Pancreas (tissue), 10 donors: ENCODE measurements around the gene PAQR9. TPM values are rescaled to one million over a fixed set of nuclear protein-coding genes. Genes with fewer than 3 reads are reported as not detected.
A peak's percentile ranks its signal among the peaks of the same experiment; 100 is the strongest.

Experiments
- ATAC-seq, 4 donors: fragments of 200-7000 bp; cut with Tn5 transposase; one replicate each; pipeline versions ENCODE4 v1.8.0 to v1.9.1; 2020; ENCODE audit warnings: mild to moderate bottlenecking in 4 of 4, moderate library complexity in 4 of 4
- DNase-seq, 6 donors: peaks; one replicate each; pipeline ENCODE4 v3.0.0-alpha.2; 2020
- FAIRE-seq: peaks from 2 replicates; lab custom pipeline; 2012; peaks lifted over from hg19 to GRCh38; lab: Jason Lieb, UNC
- H3K27ac ChIP-seq, 4 donors: fragments of 200-600 bp; sonication (generic); 1 replicate in 3 of 4; 2 replicates in 1 of 4; pipeline versions ENCODE4 v1.5.0 to v1.8.0; 2020
- H3K27me3 ChIP-seq, 4 donors: fragments of 200-600 bp; one replicate each; pipeline ENCODE4 v1.8.0; 2021
- H3K36me3 ChIP-seq, 3 donors: fragments of 200-600 bp; sonication (generic) in 1 of 3; one replicate each; pipeline versions ENCODE4 v1.5.0 to v1.8.0; 2020 to 2021
- H3K4me1 ChIP-seq, 3 donors: fragments of 200-600 bp; one replicate each; pipeline ENCODE4 v1.8.0; 2021
- H3K4me3 ChIP-seq, 4 donors: fragments of 200-600 bp; sonication (generic) in 2 of 4; one replicate each; pipeline versions ENCODE4 v1.5.0 to v1.8.0; 2020 to 2021
- H3K9me3 ChIP-seq, 4 donors: fragments of 200-600 bp; one replicate each; pipeline ENCODE4 v1.8.0; 2021
- CTCF ChIP-seq, 4 donors: fragments of 200-600 bp; sonication (generic) in 3 of 4; IDR thresholded peaks; one replicate each; pipeline versions ENCODE4 v1.5.0 to v1.8.0; 2021; ENCODE audit warnings: antibody characterized with exemption in 4 of 4
- WGBS, 2 donors: extraction: QIAGEN DNeasy Blood & Tissue Kit; methylation state at CpG; one replicate each; pipeline ENCODE4 v1.1.7; 2013; 5-methylcytosine and 5-hydroxymethylcytosine counted together
- intact Hi-C, 3 donors: fragments of 100-400 bp; cut with DNase I; formaldehyde crosslinking; loops; one replicate each; pipeline versions ENCODE4 v1.11.1 to v1.14.2; 2022
- polyA plus RNA-seq, 2 donors: library from polyadenylated mRNA; stranded (reverse); fragments of 200-250 nt; gene quantifications; one replicate each; pipeline ENCODE4 v1.2.3, GENCODE V29; 2013
- total RNA-seq, 6 donors: library from RNA; stranded (reverse); fragmentation: NEBNext Ultra II Directional in 4 of 6; extraction: Animal tissue kit (Norgen Biotek cat#: 25700) in 4 of 6; gene quantifications; one replicate each; pipeline versions ENCODE4 v1.2.1 to v1.2.4, GENCODE V29; 2021 to 2023
- donor health status: healthy with polysubstance abuse.
- donor health status: DM: no; HTN: no; CAD: no; lungs with moderate emphysema.
- donor health status: DM: no; HTN: no; CAD: no.
- donor health status: control.
- donor health status: control.
- donor health status: Bipolar disorder and iron deficiency.
- donor health status: DM: yes; HTN: yes; CAD: no.
- donor health status: DM: no; HTN: no; CAD: no.
- donor health status: DM: no; HTN: no; CAD: no.
- donor health status: DM: yes; HTN: yes; CAD: no.

The PAQR9 gene
- total and polyA plus RNA-seq, 8 donors, result 0.13 TPM; not detected in 7

- Histone ChIP-seq H3K36me3 (no peaks in the 10 kb centered on the region), H3K27ac (no peak overlapping the region), H3K4me3 (no peak overlapping the region), H3K4me1 (no peaks in the 10 kb centered on the region), H3K27me3 (no peaks in the 10 kb centered on the region), H3K9me3 (no peaks in the 10 kb centered on the region)
- intact Hi-C loops, result no loop called here
- peak; percentile 96 to 100 (median 99) for ATAC-seq
- WGBS, 2 donors, result 53 to 58% methylated on average over 8 of the region's 8 CpGs
- FAIRE-seq, result no peak
- no peak for TF ChIP-seq CTCF (IDR thresholded peaks at IDR 0.05)
- peak; percentile 61 to 77 (median 71) for DNase-seq
Measured at GRCh38 chr3:142976621-142977398, 13.3 kb upstream of the PAQR9 start.

DNA sequence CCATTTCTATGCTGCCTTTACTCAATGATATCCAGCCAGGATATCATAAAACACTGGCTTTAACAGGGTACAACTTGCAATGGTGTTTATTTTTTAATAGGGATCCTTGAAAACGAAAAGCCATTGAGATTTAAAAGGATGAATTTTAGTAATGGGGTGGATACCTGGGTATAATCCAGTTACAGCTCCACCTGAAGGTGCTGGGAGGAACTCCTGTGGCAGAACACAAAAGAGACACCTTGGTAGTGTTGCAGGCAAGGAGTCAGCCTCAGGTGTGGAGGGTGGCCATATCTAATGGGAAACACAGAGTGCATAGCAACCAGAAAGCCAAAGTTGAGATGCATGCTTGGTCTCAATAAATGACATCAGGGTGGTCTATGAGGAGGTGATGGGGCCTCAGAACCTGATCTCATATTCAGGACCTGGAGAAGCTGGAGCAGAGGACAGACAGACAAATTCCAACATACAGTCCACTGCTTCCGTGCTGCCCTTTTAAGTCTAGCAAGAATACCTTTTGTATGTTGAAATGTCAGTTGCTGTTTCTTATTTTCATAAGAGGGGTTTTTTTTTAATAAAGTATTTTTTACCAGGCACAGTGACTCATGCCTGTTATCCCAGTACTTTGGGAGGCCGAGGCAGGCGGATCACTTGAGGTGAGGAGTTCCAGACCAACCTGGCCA is 12.0 kb upstream of the PAQR9 start:
- no peak overlapping the region for H3K27ac ChIP-seq
- H3K4me1 ChIP-seq, result no peaks in the 10 kb centered on the region
- H3K9me3 ChIP-seq, result no peaks in the 10 kb centered on the region
- no peak for FAIRE-seq
- no peak for DNase-seq
- no peak for TF ChIP-seq CTCF (IDR thresholded peaks at IDR 0.05)
- no peak overlapping the region for H3K4me3 ChIP-seq
- peaks cover 0 to 2% (median 0%) of the 10 kb centered on the region in 4 donors for H3K27me3 ChIP-seq
- H3K36me3 ChIP-seq, result no peaks in the 10 kb centered on the region
- 90 to 92% methylated on average over 4 of the region's 4 CpGs for WGBS, 2 donors
- intact Hi-C loops, result no loop called here
- ATAC-seq, result no peak

DNA sequence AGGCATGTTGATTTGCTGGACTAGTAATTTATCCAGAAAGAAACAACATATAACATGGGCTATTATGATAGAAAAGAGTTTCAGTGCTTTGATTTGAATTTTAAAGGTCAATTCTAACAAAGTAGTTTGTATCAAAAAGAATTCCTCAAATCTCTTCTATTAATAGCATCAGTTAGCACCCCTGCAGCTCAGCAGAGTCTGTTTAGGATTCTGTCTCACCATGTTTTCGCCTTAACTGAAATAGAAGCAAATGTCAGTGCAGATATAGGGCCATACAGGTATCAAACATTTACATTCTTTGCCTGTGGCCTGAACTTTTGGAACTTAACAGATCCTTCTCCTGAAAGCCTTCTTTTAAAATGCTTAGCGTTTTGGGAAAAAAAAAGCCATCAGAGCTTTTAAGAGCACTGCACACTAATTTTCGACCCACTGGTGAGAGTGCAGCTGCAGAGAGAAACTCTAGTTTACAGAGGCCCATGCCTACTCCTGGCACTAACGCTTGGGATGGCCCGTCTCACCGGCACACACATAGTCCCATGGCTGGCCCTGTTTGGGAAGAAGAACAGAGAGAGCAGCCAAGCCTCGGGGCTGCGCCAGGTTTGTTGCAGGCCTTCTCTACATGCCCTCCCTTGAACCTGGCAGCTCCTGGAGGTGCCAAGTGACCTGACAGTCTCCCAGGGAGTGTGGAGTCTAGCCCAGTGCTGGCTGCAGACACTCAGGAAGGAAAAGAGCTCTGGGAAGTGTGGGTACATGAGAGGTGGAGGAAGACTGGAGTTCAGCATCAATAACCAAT is 9.9 kb upstream of the PAQR9 start:
- DNase-seq (no peak), FAIRE-seq (no peak), ATAC-seq (no peak)
- Histone ChIP-seq H3K4me1 (no peaks in the 10 kb centered on the region), H3K4me3 (no peak overlapping the region), H3K36me3 (no peaks in the 10 kb centered on the region), H3K9me3 (no peaks in the 10 kb centered on the region), H3K27ac (no peak overlapping the region), H3K27me3 (peaks cover 0 to 3% (median 0%) of the 10 kb centered on the region in 4 donors)
- 75 to 77% methylated on average over 8 of the region's 8 CpGs for WGBS, 2 donors
- no peak for TF ChIP-seq CTCF (IDR thresholded peaks at IDR 0.05)
- intact Hi-C loops, result no loop called here

- 84 to 90% methylated on average over 7 of the region's 7 CpGs for WGBS, 2 donors
- intact Hi-C loops, result no loop called here
Measured at GRCh38 chr3:142972092-142972753, 8.7 kb upstream of the PAQR9 start.

More at GRCh38 chr3:142972092-142972753, 8.7 kb upstream of the PAQR9 start:
- no peaks in the 10 kb centered on the region for H3K36me3 ChIP-seq
- H3K4me1 ChIP-seq, result no peaks in the 10 kb centered on the region
- H3K27ac ChIP-seq, result no peak overlapping the region
- TF ChIP-seq CTCF (IDR thresholded peaks at IDR 0.05), result no peak
- DNase-seq, result no peak
- no peak for FAIRE-seq
- no peak overlapping the region for H3K4me3 ChIP-seq
- H3K9me3 ChIP-seq, result no peaks in the 10 kb centered on the region
- no peak for ATAC-seq
- peaks cover 0 to 3% (median 0%) of the 10 kb centered on the region in 4 donors for H3K27me3 ChIP-seq
